Panc1 (cell line): ENCODE results near the gene DPEP2. TPM values are rescaled to one million over a fixed set of nuclear protein-coding genes. Genes with fewer than 3 reads are reported as not detected.

Source experiments
- ATAC-seq: fragments of 200-7000 bp; cut with Tn5 transposase; 2 replicates; pipeline ENCODE4 v1.9.1; 2020; ENCODE audit warnings: mild to moderate bottlenecking, moderate library complexity
- BruUV-seq: library from RNA; stranded (reverse); fragments of 400-500 nt; replicated peaks from 2 replicates; lab custom pipeline; 2021; lab: Mats Ljungman, UMichigan
- CTCF ChIA-PET: fragments of 300-600 bp; sonication (Branson Sonifier 250); formaldehyde crosslinking; loops from one replicate; lab custom pipeline; 2022; ENCODE audit warnings: antibody characterized with exemption; lab: Charles Lee
- POLR2A ChIA-PET: fragments of 300-600 bp; sonication (Branson Sonifier 250); formaldehyde crosslinking; loops from one replicate; lab custom pipeline; 2022; ENCODE audit warnings: antibody characterized with exemption; lab: Charles Lee
- DNase-seq: peaks from one replicate; pipeline ENCODE4 v3.0.0-alpha.2; 2010; ENCODE audit warnings: low read depth, low spot score
- H3K27ac ChIP-seq: 2 replicates; pipeline ENCODE4 v1.5.1; 2011; ENCODE audit warnings: mild to moderate bottlenecking, low read length, inconsistent platforms
- H3K27me3 ChIP-seq: fragments of 200-500 bp; sonication (Bioruptor generic); 2 replicates; pipeline ENCODE4 v1.6.0; 2014; ENCODE audit warnings: low read length, inconsistent platforms; ENCODE audit not compliant: control insufficient read depth, insufficient read depth
- H3K36me3 ChIP-seq: fragments of 200-500 bp; sonication (Bioruptor generic); 2 replicates; pipeline ENCODE4 v1.5.1; 2014; ENCODE audit warnings: inconsistent platforms, mild to moderate bottlenecking, low read length, moderate library complexity; ENCODE audit not compliant: control insufficient read depth, insufficient read depth
- H3K4me1 ChIP-seq: 2 replicates; pipeline ENCODE4 v1.5.1; 2011; ENCODE audit warnings: inconsistent platforms, mild to moderate bottlenecking, low read length, moderate library complexity; ENCODE audit not compliant: control insufficient read depth, insufficient read depth
- H3K4me3 ChIP-seq, 2 experiments: 2 replicates each; pipeline ENCODE4 v1.5.1; 2011 to 2012; ENCODE audit warnings: low read depth in 2 of 2, low read length in 2 of 2, mild to moderate bottlenecking in 2 of 2, inconsistent platforms in 1 of 2, moderate library complexity in 1 of 2
- H3K9me3 ChIP-seq: fragments of 200-500 bp; sonication (Bioruptor generic); 2 replicates; pipeline ENCODE4 v1.5.1; 2014; ENCODE audit warnings: low read depth, mild to moderate bottlenecking, inconsistent platforms, low read length, moderate library complexity; ENCODE audit not compliant: control insufficient read depth, insufficient read depth
- POLR2AphosphoS5 ChIP-seq: IDR thresholded peaks from 2 replicates; pipeline ENCODE4 v1.6.1; 2012; ENCODE audit warnings: mild to moderate bottlenecking, low read depth, low read length, moderate library complexity
- SIN3A ChIP-seq: IDR thresholded peaks from 2 replicates; pipeline ENCODE4 v1.6.1; 2012; ENCODE audit warnings: low read depth, mild to moderate bottlenecking, low read length, moderate library complexity, borderline replicate concordance; ENCODE audit not compliant: insufficient read depth
- TCF7L2 ChIP-seq: IDR thresholded peaks from 2 replicates; pipeline ENCODE4 v1.6.1; 2011; ENCODE audit warnings: mild to moderate bottlenecking, low read depth, low read length, inconsistent platforms
- in situ Hi-C: cut with HindIII; loops from 2 replicates; pipeline ENCODE4 v1.10.0; 2016; ENCODE audit warnings: low sequenced_read_pairs, low pct_unique_long_range_greater_than_20kb
- intact Hi-C: fragments of 100-400 bp; cut with micrococcal nuclease; formaldehyde crosslinking; loops from one replicate; pipeline ENCODE4 v1.10.0; 2022; ENCODE audit not compliant: unreplicated experiment
- total RNA-seq: library from RNA; stranded (reverse); gene quantifications from one replicate; pipeline ENCODE4 v1.2.1, GENCODE V29; 2021; ENCODE audit not compliant: unreplicated experiment
- TF ChIP-seq, protein P1 (sequence below): fragments of 450-650 bp; IDR thresholded peaks from 2 replicates; pipeline ENCODE4 v1.5.1; 2017; ENCODE audit warnings: mild to moderate bottlenecking
- TF ChIP-seq, protein P2 (sequence below), 2 experiments: IDR thresholded peaks; 2 replicates each; pipeline ENCODE4 v1.6.1; 2011 to 2012; ENCODE audit warnings: low read depth in 2 of 2, control low read depth in 1 of 2, low read length in 1 of 2, mild to moderate bottlenecking in 1 of 2, moderate library complexity in 1 of 2; ENCODE audit not compliant: insufficient read depth in 1 of 2

Gene DPEP2
- total RNA-seq, 1 experiment from 2014 or later = not detected

DNA sequence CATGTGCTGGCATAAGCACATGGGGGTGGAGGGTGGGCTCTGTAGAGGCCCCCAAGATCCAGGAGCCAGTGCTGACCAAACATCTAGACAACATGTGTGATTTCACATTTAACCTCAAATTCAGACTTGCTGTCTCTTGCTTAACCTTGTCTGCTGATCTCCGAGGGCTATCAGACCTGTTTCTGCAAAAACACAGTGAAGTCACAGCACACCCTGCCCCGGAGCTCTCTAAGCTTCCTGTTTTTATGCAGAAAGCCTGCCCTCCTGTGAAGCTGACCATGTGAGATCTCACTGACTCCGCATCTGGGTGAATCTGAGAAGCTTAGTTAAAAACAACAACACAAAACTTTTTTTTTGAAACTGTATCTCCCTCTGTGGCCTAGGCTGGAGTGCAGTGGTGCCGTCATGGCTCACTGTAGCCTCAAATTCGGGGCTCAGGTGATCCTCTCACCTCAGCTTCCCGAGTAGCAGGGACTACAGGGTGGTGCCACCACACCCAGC, 6.6 kb upstream of the DPEP2 start:
- ChIA-PET CTCF (no interaction called here), POLR2A (interaction anchor here (0.6 kb wide), 1 partner anchor 1118 kb away, joined by 7 read pairs; no protein-coding TSS in a partner anchor)
- ATAC-seq (no peak), DNase-seq (no peak)
- no peaks in the 10 kb centered on the region for H3K27me3 ChIP-seq
- TF ChIP-seq TCF7L2 (no peak), POLR2AphosphoS5 (no peak), SIN3A (no peak)
- TF ChIP-seq, protein P1, sequence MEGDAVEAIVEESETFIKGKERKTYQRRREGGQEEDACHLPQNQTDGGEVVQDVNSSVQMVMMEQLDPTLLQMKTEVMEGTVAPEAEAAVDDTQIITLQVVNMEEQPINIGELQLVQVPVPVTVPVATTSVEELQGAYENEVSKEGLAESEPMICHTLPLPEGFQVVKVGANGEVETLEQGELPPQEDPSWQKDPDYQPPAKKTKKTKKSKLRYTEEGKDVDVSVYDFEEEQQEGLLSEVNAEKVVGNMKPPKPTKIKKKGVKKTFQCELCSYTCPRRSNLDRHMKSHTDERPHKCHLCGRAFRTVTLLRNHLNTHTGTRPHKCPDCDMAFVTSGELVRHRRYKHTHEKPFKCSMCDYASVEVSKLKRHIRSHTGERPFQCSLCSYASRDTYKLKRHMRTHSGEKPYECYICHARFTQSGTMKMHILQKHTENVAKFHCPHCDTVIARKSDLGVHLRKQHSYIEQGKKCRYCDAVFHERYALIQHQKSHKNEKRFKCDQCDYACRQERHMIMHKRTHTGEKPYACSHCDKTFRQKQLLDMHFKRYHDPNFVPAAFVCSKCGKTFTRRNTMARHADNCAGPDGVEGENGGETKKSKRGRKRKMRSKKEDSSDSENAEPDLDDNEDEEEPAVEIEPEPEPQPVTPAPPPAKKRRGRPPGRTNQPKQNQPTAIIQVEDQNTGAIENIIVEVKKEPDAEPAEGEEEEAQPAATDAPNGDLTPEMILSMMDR = no peak
- TF ChIP-seq, protein P2, sequence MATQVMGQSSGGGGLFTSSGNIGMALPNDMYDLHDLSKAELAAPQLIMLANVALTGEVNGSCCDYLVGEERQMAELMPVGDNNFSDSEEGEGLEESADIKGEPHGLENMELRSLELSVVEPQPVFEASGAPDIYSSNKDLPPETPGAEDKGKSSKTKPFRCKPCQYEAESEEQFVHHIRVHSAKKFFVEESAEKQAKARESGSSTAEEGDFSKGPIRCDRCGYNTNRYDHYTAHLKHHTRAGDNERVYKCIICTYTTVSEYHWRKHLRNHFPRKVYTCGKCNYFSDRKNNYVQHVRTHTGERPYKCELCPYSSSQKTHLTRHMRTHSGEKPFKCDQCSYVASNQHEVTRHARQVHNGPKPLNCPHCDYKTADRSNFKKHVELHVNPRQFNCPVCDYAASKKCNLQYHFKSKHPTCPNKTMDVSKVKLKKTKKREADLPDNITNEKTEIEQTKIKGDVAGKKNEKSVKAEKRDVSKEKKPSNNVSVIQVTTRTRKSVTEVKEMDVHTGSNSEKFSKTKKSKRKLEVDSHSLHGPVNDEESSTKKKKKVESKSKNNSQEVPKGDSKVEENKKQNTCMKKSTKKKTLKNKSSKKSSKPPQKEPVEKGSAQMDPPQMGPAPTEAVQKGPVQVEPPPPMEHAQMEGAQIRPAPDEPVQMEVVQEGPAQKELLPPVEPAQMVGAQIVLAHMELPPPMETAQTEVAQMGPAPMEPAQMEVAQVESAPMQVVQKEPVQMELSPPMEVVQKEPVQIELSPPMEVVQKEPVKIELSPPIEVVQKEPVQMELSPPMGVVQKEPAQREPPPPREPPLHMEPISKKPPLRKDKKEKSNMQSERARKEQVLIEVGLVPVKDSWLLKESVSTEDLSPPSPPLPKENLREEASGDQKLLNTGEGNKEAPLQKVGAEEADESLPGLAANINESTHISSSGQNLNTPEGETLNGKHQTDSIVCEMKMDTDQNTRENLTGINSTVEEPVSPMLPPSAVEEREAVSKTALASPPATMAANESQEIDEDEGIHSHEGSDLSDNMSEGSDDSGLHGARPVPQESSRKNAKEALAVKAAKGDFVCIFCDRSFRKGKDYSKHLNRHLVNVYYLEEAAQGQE (IDR thresholded peaks at IDR 0.05; ENCODE audit: insufficient read depth in 1 of 2, low read depth in 2 of 2, low read length in 1 of 2) = no peak
- no peaks in the 10 kb centered on the region for H3K4me1 ChIP-seq
- BruUV-seq = no TSS peak
- H3K9me3 ChIP-seq = no peaks in the 10 kb centered on the region
- H3K4me3 ChIP-seq = no peak overlapping the region
- in situ Hi-C loops (no loop called here), intact Hi-C loops (no loop called here)
- no peaks in the 10 kb centered on the region for H3K36me3 ChIP-seq
- H3K27ac ChIP-seq = no peak overlapping the region

DNA sequence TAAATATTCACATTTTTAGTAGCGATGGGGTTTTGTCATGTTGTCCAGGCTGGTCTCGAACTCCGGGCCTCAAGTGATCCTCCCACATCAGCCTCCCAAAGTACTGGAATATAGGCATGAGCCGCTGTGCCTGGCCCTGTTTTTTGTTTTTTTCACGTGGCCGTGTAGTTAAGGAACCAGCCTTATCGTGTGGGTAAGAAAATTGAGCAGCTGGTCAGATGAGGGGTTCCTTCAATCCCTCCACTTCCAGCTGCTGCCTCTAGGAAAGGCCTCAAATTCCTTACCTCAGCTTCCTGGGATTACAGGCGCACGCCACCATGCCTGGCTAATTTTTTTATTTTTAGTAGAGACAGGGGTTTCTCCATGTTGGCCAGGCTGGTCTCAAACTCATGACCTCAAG, 5.9 kb upstream of the DPEP2 start:
- H3K27me3 ChIP-seq = no peaks in the 10 kb centered on the region
- no peaks in the 10 kb centered on the region for H3K36me3 ChIP-seq
- no peak for TF ChIP-seq POLR2AphosphoS5
- no peak for TF ChIP-seq SIN3A
- no peak for TF ChIP-seq TCF7L2
- TF ChIP-seq, protein P2 (IDR thresholded peaks at IDR 0.05; ENCODE audit: insufficient read depth in 1 of 2, low read depth in 2 of 2, low read length in 1 of 2) = no peak
- TF ChIP-seq, protein P1 = no peak
- in situ Hi-C loops = no loop called here
- CTCF ChIA-PET = no interaction called here
- H3K4me1 ChIP-seq = no peaks in the 10 kb centered on the region
- BruUV-seq = no TSS peak
- POLR2A ChIA-PET = no interaction called here
- H3K4me3 ChIP-seq = no peak overlapping the region
- intact Hi-C loops = no loop called here
- no peak for DNase-seq
- H3K27ac ChIP-seq = no peak overlapping the region
- no peak for ATAC-seq
- no peaks in the 10 kb centered on the region for H3K9me3 ChIP-seq
